AG04449 (cell line): Measurements from ENCODE around the gene SRGAP3.

ENCODE experiments used
- CTCF ChIA-PET: fragments of 350-600 bp; formaldehyde crosslinking; extraction: SDS; loops from one replicate; lab custom pipeline; 2021; ENCODE audit warnings: antibody characterized with exemption; lab: Yijun Ruan, JAX
- POLR2A ChIA-PET: fragments of 400-600, 350-600 bp; formaldehyde crosslinking; extraction: SDS; loops from one replicate; lab custom pipeline; 2020; ENCODE audit warnings: antibody characterized with exemption, inconsistent platforms; lab: Yijun Ruan, JAX
- DNase-seq: peaks from one replicate; pipeline ENCODE4 v3.0.0-alpha.2; 2010; ENCODE audit warnings: low read depth, low spot score
- H3K4me3 ChIP-seq: 2 replicates; pipeline ENCODE4 v1.5.1; 2011; ENCODE audit warnings: low read depth, mild to moderate bottlenecking, control low read depth, low read length
- TF ChIP-seq, protein P1 (sequence below): IDR thresholded peaks from one replicate; pipeline ENCODE4 v1.5.1; 2011; ENCODE audit warnings: mild to moderate bottlenecking, moderate library complexity, low read length, control low read depth, inconsistent platforms; ENCODE audit not compliant: insufficient read depth; ENCODE audit errors: missing control alignments

Gene SRGAP3

DNA sequence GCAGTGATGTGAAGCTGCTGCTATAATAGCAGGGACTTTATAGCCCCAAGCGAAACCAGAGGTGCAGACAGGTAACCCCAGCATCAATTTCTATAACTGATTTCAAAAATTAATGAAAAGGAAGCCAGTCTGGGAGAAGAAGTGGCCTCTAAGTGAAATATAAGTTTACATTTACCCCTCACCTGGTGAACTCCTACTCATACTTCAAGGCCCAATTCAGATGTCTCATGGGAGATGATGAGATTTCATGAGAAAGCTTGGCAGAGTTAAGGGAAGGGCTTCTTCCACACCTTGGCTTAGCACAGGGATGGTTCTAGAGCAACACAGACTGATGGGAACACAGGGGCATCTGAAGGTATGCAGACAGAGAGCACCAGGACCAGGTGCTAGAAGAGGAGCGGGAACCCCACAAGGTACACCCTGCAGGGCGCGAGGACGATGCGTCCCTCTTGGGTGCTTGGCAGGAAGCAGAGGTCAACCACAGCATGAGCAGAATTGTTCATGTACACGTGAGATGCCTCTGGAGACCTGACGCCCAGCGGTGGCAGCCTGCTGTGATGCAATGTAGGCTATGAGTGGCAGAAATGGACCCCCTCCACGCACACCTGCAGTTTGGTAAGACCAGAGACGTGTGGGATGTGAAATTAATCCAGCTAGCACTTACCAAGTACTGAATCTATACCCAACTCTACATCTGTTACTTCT lies 102.9 kb downstream of the SRGAP3 start:
- no peak overlapping the region for H3K4me3 ChIP-seq
- TF ChIP-seq, protein P1, sequence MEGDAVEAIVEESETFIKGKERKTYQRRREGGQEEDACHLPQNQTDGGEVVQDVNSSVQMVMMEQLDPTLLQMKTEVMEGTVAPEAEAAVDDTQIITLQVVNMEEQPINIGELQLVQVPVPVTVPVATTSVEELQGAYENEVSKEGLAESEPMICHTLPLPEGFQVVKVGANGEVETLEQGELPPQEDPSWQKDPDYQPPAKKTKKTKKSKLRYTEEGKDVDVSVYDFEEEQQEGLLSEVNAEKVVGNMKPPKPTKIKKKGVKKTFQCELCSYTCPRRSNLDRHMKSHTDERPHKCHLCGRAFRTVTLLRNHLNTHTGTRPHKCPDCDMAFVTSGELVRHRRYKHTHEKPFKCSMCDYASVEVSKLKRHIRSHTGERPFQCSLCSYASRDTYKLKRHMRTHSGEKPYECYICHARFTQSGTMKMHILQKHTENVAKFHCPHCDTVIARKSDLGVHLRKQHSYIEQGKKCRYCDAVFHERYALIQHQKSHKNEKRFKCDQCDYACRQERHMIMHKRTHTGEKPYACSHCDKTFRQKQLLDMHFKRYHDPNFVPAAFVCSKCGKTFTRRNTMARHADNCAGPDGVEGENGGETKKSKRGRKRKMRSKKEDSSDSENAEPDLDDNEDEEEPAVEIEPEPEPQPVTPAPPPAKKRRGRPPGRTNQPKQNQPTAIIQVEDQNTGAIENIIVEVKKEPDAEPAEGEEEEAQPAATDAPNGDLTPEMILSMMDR = no peak
- POLR2A ChIA-PET = no interaction called here
- CTCF ChIA-PET = no interaction called here
- DNase-seq = no peak

- DNase-seq = no peak
- ChIA-PET CTCF (no interaction called here), POLR2A (no interaction called here)
- TF ChIP-seq, protein P1 = no peak
- H3K4me3 ChIP-seq = no peak overlapping the region
These were observed 106.3 kb downstream of the SRGAP3 start for GRCh38 chr3:9143184-9143583.

GRCh38 chr3:9142362-9142761 lies 107.1 kb downstream of the SRGAP3 start:
- POLR2A ChIA-PET = no interaction called here
- no peak overlapping the region for H3K4me3 ChIP-seq
- TF ChIP-seq, protein P1 = no peak
- DNase-seq = no peak
- CTCF ChIA-PET = interaction anchor here (1.0 kb wide), 1 partner anchor 160 kb away, joined by 4 read pairs; no protein-coding TSS in a partner anchor

GRCh38 chr3:9141928-9142289 lies 107.5 kb downstream of the SRGAP3 start:
- TF ChIP-seq, protein P1 = no peak
- no peak for DNase-seq
- ChIA-PET CTCF (interaction anchor here (1.0 kb wide), 1 partner anchor 161 kb away, joined by 4 read pairs; no protein-coding TSS in a partner anchor), POLR2A (no interaction called here)
- no peak overlapping the region for H3K4me3 ChIP-seq

GRCh38 chr3:9139366-9139765 lies 110.1 kb downstream of the SRGAP3 start:
- DNase-seq = no peak
- TF ChIP-seq, protein P1 = no peak
- ChIA-PET POLR2A (no interaction called here), CTCF (no interaction called here)
- no peak overlapping the region for H3K4me3 ChIP-seq

DNA sequence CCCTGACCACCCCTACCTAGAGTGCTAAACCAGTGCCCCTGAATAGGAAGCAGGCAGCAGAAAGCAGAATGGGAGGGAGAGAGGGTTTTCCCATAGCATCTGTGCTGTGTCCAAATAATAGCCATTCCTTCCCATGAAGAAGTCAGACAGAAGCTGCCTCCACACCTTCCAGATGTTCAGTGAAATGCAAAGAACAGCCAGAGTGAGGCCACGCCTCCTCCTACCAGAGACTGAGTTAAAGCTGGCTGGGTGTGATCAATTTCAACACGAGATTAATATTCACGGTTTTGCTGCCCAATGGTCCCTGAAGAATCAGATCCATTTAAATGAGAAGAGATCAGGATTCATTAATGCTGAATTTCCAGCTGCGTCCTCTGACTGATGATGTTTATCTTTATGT lies 111.8 kb downstream of the SRGAP3 start:
- TF ChIP-seq, protein P1 = no peak
- POLR2A ChIA-PET = no interaction called here

More for the DNA sequence above, 111.8 kb downstream of the SRGAP3 start:
- no peak for DNase-seq
- H3K4me3 ChIP-seq = no peak overlapping the region
- CTCF ChIA-PET = no interaction called here
